ENCODE measurements around the gene DCUN1D2.

Gene DCUN1D2

DNA sequence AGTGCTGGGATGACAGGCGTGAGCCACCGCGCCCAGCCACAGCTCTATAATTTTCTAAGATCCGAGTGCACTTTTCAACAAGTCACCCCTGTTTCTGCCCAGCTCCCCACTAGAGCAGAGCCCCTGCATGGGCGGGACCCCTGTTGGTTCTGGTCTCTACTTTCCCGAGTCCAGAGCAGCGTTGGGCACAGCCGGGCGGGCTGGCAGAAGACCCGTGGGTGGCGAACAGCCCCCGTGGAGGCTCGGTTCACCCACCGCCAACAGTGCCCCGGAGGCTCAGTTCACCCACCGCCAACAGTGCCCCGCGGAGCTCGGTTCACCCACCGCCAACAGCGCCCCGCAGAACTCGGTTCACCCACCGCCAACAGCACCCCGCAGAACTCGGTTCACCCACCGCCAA is 78.1 kb downstream of the DCUN1D2 start:
- TF ChIP-seq CTCF (IDR thresholded peaks at IDR 0.05; ENCODE audit: low read length): no peak
- DNase-seq: no peak
- no peaks in the 10 kb centered on the region for H3F3A ChIP-seq (ENCODE audit: insufficient read depth, low read length)

DNA sequence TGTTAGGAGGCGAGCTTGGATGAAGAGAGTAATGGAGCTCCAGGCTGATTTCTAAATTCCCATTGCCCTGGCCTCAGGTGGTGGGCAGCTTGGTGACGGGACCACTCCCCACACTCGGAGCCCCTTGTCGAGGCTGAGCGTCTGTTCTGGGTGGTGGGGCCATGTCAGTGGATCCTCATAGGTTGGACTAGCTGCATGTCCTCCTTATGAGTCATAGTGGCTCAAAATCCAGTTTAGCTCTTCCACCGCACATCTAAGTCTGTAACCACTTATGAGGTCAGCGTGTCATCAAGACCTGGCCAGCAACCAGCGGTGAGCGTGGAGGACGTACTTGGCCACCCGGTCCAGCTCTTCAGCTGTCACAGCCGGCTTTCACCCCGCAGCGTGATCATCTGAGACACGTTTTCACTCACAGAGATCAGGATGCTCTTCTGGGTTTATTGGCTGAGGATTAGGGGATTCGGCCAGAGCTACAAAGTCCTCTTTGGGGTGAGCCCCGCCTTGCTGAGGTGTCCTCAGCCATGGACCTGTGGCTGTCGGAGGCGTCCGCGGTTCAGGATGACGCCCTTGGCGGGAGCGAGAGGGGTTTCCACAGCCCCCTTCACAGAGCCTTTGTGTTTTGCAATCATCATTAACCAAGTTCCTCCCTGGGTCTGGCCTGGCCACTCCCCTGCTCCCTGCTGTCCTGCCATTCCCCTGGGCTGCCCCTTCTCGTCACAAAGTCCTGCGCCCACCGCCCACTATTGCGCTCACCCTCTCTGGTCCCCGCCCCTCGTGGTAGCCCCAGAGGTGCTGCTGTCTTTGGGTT is 79.1 kb downstream of the DCUN1D2 start:
- no peaks in the 10 kb centered on the region for H4K20me1 ChIP-seq (ENCODE audit: insufficient read depth, low read length)
- H3K36me3 ChIP-seq (replicated peaks; ENCODE audit: insufficient read depth, low read length): no peaks in the 10 kb centered on the region
- no peak overlapping the region for H3K27ac ChIP-seq (ENCODE audit: low read length)
- H3K4me1 ChIP-seq (ENCODE audit: low read length): no peaks in the 10 kb centered on the region
- H2AFZ ChIP-seq (ENCODE audit: low read length): no peak overlapping the region
- DNase-seq: no peak
- H3F3A ChIP-seq (ENCODE audit: insufficient read depth, low read length): no peaks in the 10 kb centered on the region
- H3K9ac ChIP-seq (ENCODE audit: low read length): no peak overlapping the region
- H3K27me3 ChIP-seq (replicated peaks; ENCODE audit: insufficient read depth, low read length): peaks cover 72% of the 10 kb centered on the region
- TF ChIP-seq EZH2 (optimal IDR thresholded peaks at IDR 0.05; ENCODE audit: low read depth, low read length): no peak
- no peak for TF ChIP-seq EZH2phosphoT487 (IDR thresholded peaks at IDR 0.05; ENCODE audit: low read length)
- no peak for TF ChIP-seq CTCF (IDR thresholded peaks at IDR 0.05; ENCODE audit: low read length)
- no peaks in the 10 kb centered on the region for H3K9me3 ChIP-seq (replicated peaks; ENCODE audit: insufficient read depth, low read length)
- no peak overlapping the region for H3K4me3 ChIP-seq (ENCODE audit: low read length)
- H3K79me2 ChIP-seq (ENCODE audit: low read length): no peaks in the 10 kb centered on the region
- no peaks in the 10 kb centered on the region for H3K9me2 ChIP-seq (replicated peaks; ENCODE audit: insufficient read depth, low read length)
- H3K4me2 ChIP-seq (ENCODE audit: low read depth, low read length): no peak overlapping the region

More for the DNA sequence above, 78.1 kb downstream of the DCUN1D2 start:
- no peaks in the 10 kb centered on the region for H4K20me1 ChIP-seq (ENCODE audit: insufficient read depth, low read length)
- H3K4me3 ChIP-seq (ENCODE audit: low read length): no peak overlapping the region
- H3K27ac ChIP-seq (ENCODE audit: low read length): no peak overlapping the region
- H3K79me2 ChIP-seq (ENCODE audit: low read length): no peaks in the 10 kb centered on the region
- H3K9me2 ChIP-seq (replicated peaks; ENCODE audit: insufficient read depth, low read length): no peaks in the 10 kb centered on the region
- H3K36me3 ChIP-seq (replicated peaks; ENCODE audit: insufficient read depth, low read length): no peaks in the 10 kb centered on the region
- peaks cover 72% of the 10 kb centered on the region for H3K27me3 ChIP-seq (replicated peaks; ENCODE audit: insufficient read depth, low read length)
- no peaks in the 10 kb centered on the region for H3K4me1 ChIP-seq (ENCODE audit: low read length)
- H2AFZ ChIP-seq (ENCODE audit: low read length): no peak overlapping the region
- H3K9ac ChIP-seq (ENCODE audit: low read length): no peak overlapping the region
- H3K4me2 ChIP-seq (ENCODE audit: low read depth, low read length): no peak overlapping the region
- no peaks in the 10 kb centered on the region for H3K9me3 ChIP-seq (replicated peaks; ENCODE audit: insufficient read depth, low read length)

DNA sequence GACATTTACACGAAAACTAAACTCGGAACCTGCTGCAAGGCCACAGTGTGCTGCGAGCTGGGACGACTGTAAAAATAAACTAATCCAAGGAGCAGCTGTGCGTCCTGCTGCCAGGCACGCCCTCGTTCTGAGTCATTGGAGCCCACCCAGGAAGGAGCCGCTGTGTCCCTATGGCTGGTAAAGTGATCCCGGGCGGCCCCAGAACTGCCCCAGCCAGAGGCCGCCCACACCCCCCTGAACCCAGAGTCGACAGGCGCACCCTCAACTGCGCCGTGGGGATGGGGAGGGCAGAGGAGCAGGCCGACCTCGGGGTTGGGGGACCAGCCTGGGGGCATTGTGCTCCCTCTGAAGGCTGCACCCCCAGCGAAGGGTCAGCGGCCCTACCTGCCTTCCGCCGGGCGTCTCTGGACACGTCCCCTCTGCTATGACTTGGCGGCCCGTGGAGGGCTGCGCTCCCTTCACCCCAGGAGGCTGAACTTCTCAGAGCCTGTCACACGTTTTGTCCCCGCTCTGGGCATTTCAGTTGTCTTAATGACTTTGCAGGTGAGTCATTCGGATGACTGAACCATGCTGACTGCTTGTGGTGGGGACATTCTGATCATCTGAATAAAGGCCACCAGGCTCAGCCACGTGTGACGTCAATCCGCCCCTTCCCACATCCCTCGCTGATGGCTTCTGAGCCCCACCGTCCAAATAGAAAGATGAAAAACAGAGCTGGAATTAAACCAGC is 79.9 kb downstream of the DCUN1D2 start:
- Histone ChIP-seq H3K27me3 (replicated peaks; ENCODE audit: insufficient read depth, low read length) (peaks cover 72% of the 10 kb centered on the region), H3K9ac (ENCODE audit: low read length) (no peak overlapping the region)
- DNase-seq: no peak

More for the DNA sequence above, 79.9 kb downstream of the DCUN1D2 start:
- H3F3A ChIP-seq (ENCODE audit: insufficient read depth, low read length): no peaks in the 10 kb centered on the region
- H2AFZ ChIP-seq (ENCODE audit: low read length): no peak overlapping the region
- no peak overlapping the region for H3K4me2 ChIP-seq (ENCODE audit: low read depth, low read length)
- no peaks in the 10 kb centered on the region for H3K9me3 ChIP-seq (replicated peaks; ENCODE audit: insufficient read depth, low read length)
- no peaks in the 10 kb centered on the region for H4K20me1 ChIP-seq (ENCODE audit: insufficient read depth, low read length)
- TF ChIP-seq EZH2phosphoT487 (IDR thresholded peaks at IDR 0.05; ENCODE audit: low read length) (no peak), EZH2 (optimal IDR thresholded peaks at IDR 0.05; ENCODE audit: low read depth, low read length) (no peak)
- H3K9me2 ChIP-seq (replicated peaks; ENCODE audit: insufficient read depth, low read length): no peaks in the 10 kb centered on the region
- H3K79me2 ChIP-seq (ENCODE audit: low read length): no peaks in the 10 kb centered on the region
- H3K36me3 ChIP-seq (replicated peaks; ENCODE audit: insufficient read depth, low read length): no peaks in the 10 kb centered on the region
- H3K4me1 ChIP-seq (ENCODE audit: low read length): no peaks in the 10 kb centered on the region
- no peak overlapping the region for H3K4me3 ChIP-seq (ENCODE audit: low read length)
- H3K27ac ChIP-seq (ENCODE audit: low read length): no peak overlapping the region
